ENCODE data around the gene MCAT. TPM values are rescaled to one million over a fixed set of nuclear protein-coding genes. Genes with fewer than 3 reads are reported as not detected.

Gene MCAT
- total RNA-seq, 1 donor from 2014 or later: 10.5 TPM

DNA sequence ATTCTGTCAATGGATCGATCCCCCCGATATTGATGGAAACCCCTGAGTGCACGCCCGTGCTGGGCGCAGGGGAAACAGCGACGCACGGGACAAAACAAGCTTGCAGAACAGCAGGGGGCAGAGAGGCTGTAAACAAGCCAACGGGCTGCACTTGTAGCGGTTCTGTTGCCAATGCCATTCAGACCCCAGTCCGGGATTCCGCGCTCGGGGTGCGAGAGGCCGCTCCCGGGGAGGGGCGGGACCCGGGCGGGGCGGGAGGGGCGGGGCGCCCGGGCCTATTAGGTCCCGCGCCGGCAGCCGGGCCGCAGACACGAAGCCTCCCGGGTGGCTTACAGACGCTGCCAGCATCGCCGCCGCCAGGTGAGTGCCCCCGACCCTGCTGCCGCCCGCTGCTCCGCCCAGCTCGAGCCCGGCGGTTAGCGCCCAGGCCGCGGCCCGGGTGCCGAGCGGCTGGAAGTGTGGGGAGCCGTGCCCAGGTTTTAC is 32.7 kb downstream of the MCAT start, which contains the start of gene BIK:
Gene BIK, plus strand, starts transcription at position 307 of the 483 bp plus-strand sequence. CDS start 13,273 bp downstream, outside the sequence.
- H3K4me3 ChIP-seq: peak within 1 kb of the TSS; percentile 57
- Mint-ChIP-seq H3K9me3 (no peaks in the 10 kb centered on the region), H3K27ac (no peak within 1 kb of the TSS)

GRCh38 chr22:43109921-43110443 is 33.2 kb downstream of the MCAT start:
- peaks cover 42% of the 10 kb centered on the region for H3K27me3 Mint-ChIP-seq (ENCODE audit: insufficient read depth, low read depth)
- peaks cover 36% of the 10 kb centered on the region for H3F3A ChIP-seq (ENCODE audit: low read depth)
- DNase-seq (ENCODE audit: low spot score): peak; percentile 64
- H2AFZ ChIP-seq (replicated peaks): peak overlapping the region; percentile 76
- no peak overlapping the region for H3K9ac ChIP-seq
- no peak overlapping the region for H3K27ac Mint-ChIP-seq
- no peak overlapping the region for H3K27ac ChIP-seq
- no peaks in the 10 kb centered on the region for H3K36me3 ChIP-seq
- H3K4me2 ChIP-seq: peak overlapping the region; percentile 91
- no peaks in the 10 kb centered on the region for H3K9me3 ChIP-seq (ENCODE audit: low read depth)
- no peaks in the 10 kb centered on the region for H3K79me2 ChIP-seq (ENCODE audit: low read depth)
- peaks cover 71% of the 10 kb centered on the region for H3K27me3 ChIP-seq
- peaks cover 16% of the 10 kb centered on the region for H3K4me1 ChIP-seq
- no peaks in the 10 kb centered on the region for H3K36me3 Mint-ChIP-seq
- TF ChIP-seq EZH2 (IDR thresholded peaks at IDR 0.05) (peak; percentile 21), EZH2phosphoT487 (IDR thresholded peaks at IDR 0.05) (peak; percentile 50)
- TF ChIP-seq, protein P1, sequence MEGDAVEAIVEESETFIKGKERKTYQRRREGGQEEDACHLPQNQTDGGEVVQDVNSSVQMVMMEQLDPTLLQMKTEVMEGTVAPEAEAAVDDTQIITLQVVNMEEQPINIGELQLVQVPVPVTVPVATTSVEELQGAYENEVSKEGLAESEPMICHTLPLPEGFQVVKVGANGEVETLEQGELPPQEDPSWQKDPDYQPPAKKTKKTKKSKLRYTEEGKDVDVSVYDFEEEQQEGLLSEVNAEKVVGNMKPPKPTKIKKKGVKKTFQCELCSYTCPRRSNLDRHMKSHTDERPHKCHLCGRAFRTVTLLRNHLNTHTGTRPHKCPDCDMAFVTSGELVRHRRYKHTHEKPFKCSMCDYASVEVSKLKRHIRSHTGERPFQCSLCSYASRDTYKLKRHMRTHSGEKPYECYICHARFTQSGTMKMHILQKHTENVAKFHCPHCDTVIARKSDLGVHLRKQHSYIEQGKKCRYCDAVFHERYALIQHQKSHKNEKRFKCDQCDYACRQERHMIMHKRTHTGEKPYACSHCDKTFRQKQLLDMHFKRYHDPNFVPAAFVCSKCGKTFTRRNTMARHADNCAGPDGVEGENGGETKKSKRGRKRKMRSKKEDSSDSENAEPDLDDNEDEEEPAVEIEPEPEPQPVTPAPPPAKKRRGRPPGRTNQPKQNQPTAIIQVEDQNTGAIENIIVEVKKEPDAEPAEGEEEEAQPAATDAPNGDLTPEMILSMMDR (IDR thresholded peaks at IDR 0.05): no peak
- peaks cover 22% of the 10 kb centered on the region for H4K20me1 ChIP-seq (ENCODE audit: low read depth)
- H3K9me3 Mint-ChIP-seq: no peaks in the 10 kb centered on the region
- H3K4me1 Mint-ChIP-seq: peaks cover 19% of the 10 kb centered on the region
- H3K4me3 ChIP-seq: peak overlapping the region; percentile 57
- H3K4me3 Mint-ChIP-seq: peak overlapping the region; percentile 84

More for the DNA sequence above, 32.7 kb downstream of the MCAT start, which contains the start of gene BIK:
- Histone ChIP-seq H3K36me3 (no peaks in the 10 kb centered on the region), H3K4me1 (peaks cover 16% of the 10 kb centered on the region), H3K27ac (no peak within 1 kb of the TSS), H2AFZ (replicated peaks) (peak within 1 kb of the TSS; percentile 76), H3K9me3 (ENCODE audit: low read depth) (no peaks in the 10 kb centered on the region), H3K79me2 (ENCODE audit: low read depth) (no peaks in the 10 kb centered on the region), H4K20me1 (ENCODE audit: low read depth) (peaks cover 22% of the 10 kb centered on the region), H3K4me2 (peak within 1 kb of the TSS; percentile 91), H3F3A (ENCODE audit: low read depth) (peaks cover 36% of the 10 kb centered on the region), H3K27me3 (peaks cover 76% of the 10 kb centered on the region), H3K9ac (no peak within 1 kb of the TSS)
- Mint-ChIP-seq H3K36me3 (no peaks in the 10 kb centered on the region), H3K27me3 (ENCODE audit: insufficient read depth, low read depth) (peaks cover 45% of the 10 kb centered on the region), H3K4me1 (peaks cover 19% of the 10 kb centered on the region), H3K4me3 (peak within 1 kb of the TSS; percentile 84)
- TF ChIP-seq, protein P1 (IDR thresholded peaks at IDR 0.05): no peak
- TF ChIP-seq EZH2 (IDR thresholded peaks at IDR 0.05): no peak
- no peak for TF ChIP-seq EZH2phosphoT487 (IDR thresholded peaks at IDR 0.05)
- DNase-seq (ENCODE audit: low spot score): peak; percentile 85

DNA sequence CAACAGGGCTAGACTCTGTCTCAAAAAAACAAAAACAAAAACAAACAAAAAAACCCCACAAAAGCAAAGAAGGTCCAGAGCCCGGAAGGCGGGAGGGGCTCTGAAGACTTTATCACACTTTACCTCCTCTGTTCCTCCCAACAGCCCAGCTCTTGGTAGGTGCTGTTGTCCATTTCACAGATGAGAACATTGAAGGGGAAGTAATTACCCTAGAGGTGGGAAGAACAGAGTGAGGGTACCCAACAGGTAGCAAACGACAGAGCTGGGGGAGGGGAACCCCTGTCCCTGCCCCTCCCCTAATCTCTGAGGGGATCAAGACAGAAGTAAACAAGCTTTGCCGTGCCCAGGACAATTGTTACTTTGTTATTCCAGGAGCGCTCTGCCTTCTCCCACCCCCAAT is 33.7 kb downstream of the MCAT start:
- Histone ChIP-seq H3K27me3 (peaks cover 67% of the 10 kb centered on the region), H3K79me2 (ENCODE audit: low read depth) (no peaks in the 10 kb centered on the region), H4K20me1 (ENCODE audit: low read depth) (peaks cover 22% of the 10 kb centered on the region), H3K36me3 (no peaks in the 10 kb centered on the region), H3K27ac (no peak overlapping the region), H2AFZ (replicated peaks) (no peak overlapping the region), H3K9me3 (ENCODE audit: low read depth) (no peaks in the 10 kb centered on the region), H3K4me2 (peak overlapping the region; percentile 91), H3K4me3 (peak overlapping the region; percentile 57), H3K4me1 (peaks cover 16% of the 10 kb centered on the region), H3F3A (ENCODE audit: low read depth) (peaks cover 32% of the 10 kb centered on the region), H3K9ac (no peak overlapping the region)
- TF ChIP-seq, protein P1 (IDR thresholded peaks at IDR 0.05): no peak
- no peak for TF ChIP-seq EZH2 (IDR thresholded peaks at IDR 0.05)
- no peak for TF ChIP-seq EZH2phosphoT487 (IDR thresholded peaks at IDR 0.05)
- Mint-ChIP-seq H3K4me1 (peaks cover 19% of the 10 kb centered on the region), H3K36me3 (no peaks in the 10 kb centered on the region), H3K27me3 (ENCODE audit: insufficient read depth, low read depth) (peaks cover 41% of the 10 kb centered on the region), H3K9me3 (no peaks in the 10 kb centered on the region), H3K27ac (no peak overlapping the region), H3K4me3 (peak overlapping the region; percentile 67)
- no peak for DNase-seq (ENCODE audit: low spot score)
